ENCODE data around the gene DRICH1. TPM values are rescaled to one million over a fixed set of nuclear protein-coding genes. Genes with fewer than 3 reads are reported as not detected.
"Not testable (repeated sequence)": the region's sequence is repeated elsewhere in the genome, so short reads cannot be mapped to it uniquely, and the experiment has no call there.

DRICH1 gene
- total RNA-seq: 1 to 10 TPM in 1 of 4 donors, not detected in 3; 2.2 TPM

- no peaks in the 10 kb centered on the region for H3K4me1 ChIP-seq
- no peaks in the 10 kb centered on the region for H3K27me3 ChIP-seq
- TF ChIP-seq POLR2AphosphoS5 (IDR thresholded peaks at IDR 0.05) (no peak), POLR2A (IDR thresholded peaks at IDR 0.05) (no peak), CTCF (IDR thresholded peaks at IDR 0.05) (no peak), EP300 (IDR thresholded peaks at IDR 0.05) (no peak)
- H3K4me3 ChIP-seq: no peak within 1 kb of the TSS
- no peaks in the 10 kb centered on the region for H3K36me3 ChIP-seq
- H3K9me3 ChIP-seq: no peaks in the 10 kb centered on the region
- WGBS, 2 donors (ENCODE audit: low coverage in 1 of 2): no CpG with 5 or more reads among the region's 2 CpGs
- ATAC-seq: no peak
- no peak within 1 kb of the TSS for H3K27ac ChIP-seq
Measured at GRCh38 chr22:23632178-23632577, at the start of gene DRICH1. Gene DRICH1, minus strand, starts transcription at chr22:23632321. Its CDS starts 298 bp downstream, at chr22:23632023.

GRCh38 chr22:23681026-23681809, 49.1 kb upstream of the DRICH1 start:
- peaks cover 0 to 25% (median 12%) of the 10 kb centered on the region in 3 donors for H3K4me1 ChIP-seq
- no peaks in the 10 kb centered on the region for H3K9me3 ChIP-seq
- ATAC-seq: no peak
- no peak overlapping the region for H3K27ac ChIP-seq
- peaks cover 0 to 39% of the 10 kb centered on the region in 2 donors for H3K36me3 ChIP-seq
- no peak overlapping the region for H3K4me3 ChIP-seq
- WGBS, 2 donors (ENCODE audit: low coverage in 1 of 2): 100% methylated on average over 2 of the region's 5 CpGs; no CpG with 5 or more reads in 1 of the 2 donors
- H3K27me3 ChIP-seq: no peaks in the 10 kb centered on the region
- no peak for TF ChIP-seq POLR2A (IDR thresholded peaks at IDR 0.05)
- TF ChIP-seq CTCF (IDR thresholded peaks at IDR 0.05): no peak
- no peak for TF ChIP-seq EP300 (IDR thresholded peaks at IDR 0.05)
- TF ChIP-seq POLR2AphosphoS5 (IDR thresholded peaks at IDR 0.05): no peak

GRCh38 chr22:23678133-23678532, 46.0 kb upstream of the DRICH1 start:
- Histone ChIP-seq H3K36me3 (peaks cover 0 to 37% of the 10 kb centered on the region in 2 donors), H3K4me3 (no peak overlapping the region), H3K27me3 (no peaks in the 10 kb centered on the region), H3K27ac (no peak overlapping the region), H3K4me1 (peaks cover 0 to 7% (median 0%) of the 10 kb centered on the region in 3 donors), H3K9me3 (no peaks in the 10 kb centered on the region)
- TF ChIP-seq CTCF (IDR thresholded peaks at IDR 0.05) (no peak), EP300 (IDR thresholded peaks at IDR 0.05) (no peak), POLR2A (IDR thresholded peaks at IDR 0.05) (no peak)
- 76 to 100% methylated on average over 1 to 6 of the region's 6 CpGs for WGBS, 2 donors (ENCODE audit: low coverage in 1 of 2)
- ATAC-seq: no peak

GRCh38 chr22:23677701-23677995, 45.5 kb upstream of the DRICH1 start:
- Histone ChIP-seq H3K9me3 (no peaks in the 10 kb centered on the region), H3K27me3 (no peaks in the 10 kb centered on the region), H3K4me3 (no peak overlapping the region), H3K36me3 (peaks cover 0 to 32% of the 10 kb centered on the region in 2 donors), H3K27ac (no peak overlapping the region), H3K4me1 (peaks cover 0 to 7% (median 0%) of the 10 kb centered on the region in 3 donors)
- ATAC-seq: no peak
- WGBS, 2 donors (ENCODE audit: low coverage in 1 of 2): 92% methylated on average over 6 of the region's 6 CpGs; no CpG with 5 or more reads in 1 of the 2 donors
- no peak for TF ChIP-seq CTCF (IDR thresholded peaks at IDR 0.05)
- TF ChIP-seq POLR2AphosphoS5 (IDR thresholded peaks at IDR 0.05): no peak
- no peak for TF ChIP-seq EP300 (IDR thresholded peaks at IDR 0.05)
- no peak for TF ChIP-seq POLR2A (IDR thresholded peaks at IDR 0.05)

GRCh38 chr22:23676841-23677700, 45.0 kb upstream of the DRICH1 start:
- not testable (repeated sequence) for H3K27ac ChIP-seq, H3K27me3 ChIP-seq, H3K4me1 ChIP-seq, ATAC-seq, H3K9me3 ChIP-seq, H3K4me3 ChIP-seq
- 90 to 100% methylated on average over 2 to 6 of the region's 12 CpGs for WGBS, 2 donors (ENCODE audit: low coverage in 1 of 2)
- peaks cover 0 to 27% of the 10 kb centered on the region in 2 donors for H3K36me3 ChIP-seq

Data from gastroesophageal sphincter (tissue), 4 donors.